Esophagus muscularis mucosa (tissue), 3 donors: ENCODE results near the gene SMIM13.
"Not testable (repeated sequence)": the region's sequence is repeated elsewhere in the genome, so short reads cannot be mapped to it uniquely, and the experiment has no call there.

Experiments used
- POLR2A ChIP-seq: fragments of 450-650 bp; IDR thresholded peaks from one replicate; pipeline ENCODE4 v1.6.1; 2017; ENCODE audit warnings: antibody characterized with exemption, moderate library complexity, mild to moderate bottlenecking, low read depth
- TF ChIP-seq, protein P1 (sequence below), 3 experiments: fragments of 200-600 bp in 2 of 3; fragments of 450-650 bp in 1 of 3; sonication (generic) in 2 of 3; IDR thresholded peaks; one replicate each; pipeline ENCODE4 v1.5.1; 2017 to 2019; ENCODE audit warnings: antibody characterized with exemption in 3 of 3, mild to moderate bottlenecking in 2 of 3, moderate library complexity in 1 of 3

GRCh38 chr6:11091141-11091540 lies 2.5 kb upstream of the SMIM13 start:
- TF ChIP-seq, protein P1, sequence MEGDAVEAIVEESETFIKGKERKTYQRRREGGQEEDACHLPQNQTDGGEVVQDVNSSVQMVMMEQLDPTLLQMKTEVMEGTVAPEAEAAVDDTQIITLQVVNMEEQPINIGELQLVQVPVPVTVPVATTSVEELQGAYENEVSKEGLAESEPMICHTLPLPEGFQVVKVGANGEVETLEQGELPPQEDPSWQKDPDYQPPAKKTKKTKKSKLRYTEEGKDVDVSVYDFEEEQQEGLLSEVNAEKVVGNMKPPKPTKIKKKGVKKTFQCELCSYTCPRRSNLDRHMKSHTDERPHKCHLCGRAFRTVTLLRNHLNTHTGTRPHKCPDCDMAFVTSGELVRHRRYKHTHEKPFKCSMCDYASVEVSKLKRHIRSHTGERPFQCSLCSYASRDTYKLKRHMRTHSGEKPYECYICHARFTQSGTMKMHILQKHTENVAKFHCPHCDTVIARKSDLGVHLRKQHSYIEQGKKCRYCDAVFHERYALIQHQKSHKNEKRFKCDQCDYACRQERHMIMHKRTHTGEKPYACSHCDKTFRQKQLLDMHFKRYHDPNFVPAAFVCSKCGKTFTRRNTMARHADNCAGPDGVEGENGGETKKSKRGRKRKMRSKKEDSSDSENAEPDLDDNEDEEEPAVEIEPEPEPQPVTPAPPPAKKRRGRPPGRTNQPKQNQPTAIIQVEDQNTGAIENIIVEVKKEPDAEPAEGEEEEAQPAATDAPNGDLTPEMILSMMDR (IDR thresholded peaks at IDR 0.05): not testable (repeated sequence)
- not testable (repeated sequence) for TF ChIP-seq POLR2A
